K562 (cell line): ENCODE results near the gene NUP35. TPM values are rescaled to one million over a fixed set of nuclear protein-coding genes. Genes with fewer than 3 reads are reported as not detected.

Source experiments
- GTF2A2 ChIP-seq: IDR thresholded peaks from 2 replicates; pipeline ENCODE4 v1.6.1; 2016; ENCODE audit warnings: mild to moderate bottlenecking, missing genetic modification characterization, missing compliant biosample characterization
- IRF1 ChIP-seq: sonication (generic); formaldehyde crosslinking; IDR thresholded peaks from 2 replicates; pipeline ENCODE4 v1.8.0; 2022; ENCODE audit warnings: missing genetic modification reagents, mild to moderate bottlenecking, borderline replicate concordance
- KLF13 ChIP-seq: fragments of 450-650 bp; IDR thresholded peaks from 2 replicates; pipeline ENCODE4 v1.6.1; 2016; ENCODE audit warnings: missing genetic modification characterization, low read depth, mild to moderate bottlenecking, missing compliant biosample characterization, moderate library complexity, borderline replicate concordance
- MCM7 ChIP-seq, 2 experiments: fragments of 450-650 bp; IDR thresholded peaks; 2 replicates each; pipeline ENCODE4 v1.6.1; 2016 to 2018
- MECOM ChIP-seq: fragments of 250-450 bp; sonication (Bioruptor Pico); IDR thresholded peaks from 2 replicates; pipeline ENCODE4 v1.8.0; 2022; ENCODE audit warnings: inconsistent platforms
- RREB1 ChIP-seq: fragments of 250-450 bp; sonication (Bioruptor Pico); IDR thresholded peaks from 2 replicates; pipeline ENCODE4 v1.4.0; 2020
- SP1 ChIP-seq: sonication (generic); formaldehyde crosslinking; IDR thresholded peaks from 2 replicates; pipeline ENCODE4 v1.8.1; 2022; ENCODE audit warnings: mild to moderate bottlenecking, missing genetic modification reagents
- TRIM24 ChIP-seq, 2 experiments: fragments of 450-650 bp; IDR thresholded peaks; 2 replicates each; pipeline ENCODE4 v1.6.1; 2016
- polyA plus RNA-seq, 8 experiments: library from polyadenylated mRNA; depleted of rRNA in 4 of 8; stranded (reverse) in 5 of 8; unstranded in 3 of 8; fragments of >200 nt; fragmentation: Nextera tagmentation in 2 of 8; fragmentation: Illumina TruSeq in 1 of 8; extraction: Ambion mirVana in 2 of 8; extraction: Trizol in 1 of 8; gene quantifications; 2 replicates each; pipeline versions ENCODE4 v1.2.1 to v1.2.3, GENCODE V29; 2011 to 2014; ENCODE audit warnings: inconsistent platforms in 1 of 8, missing spikeins in 1 of 8
- total RNA-seq, 7 experiments: library from RNA; depleted of rRNA in 6 of 7; stranded (reverse); fragments of >200 nt in 6 of 7; fragmentation: Illumina TruSeq in 2 of 7; extraction: Trizol in 2 of 7; gene quantifications; 2 replicates each; pipeline versions ENCODE4 v1.2.1 to v1.2.3, GENCODE V29; 2011 to 2021; ENCODE audit warnings: low replicate concordance in 1 of 7
- TF ChIP-seq, protein P1 (sequence below): fragments of 200-600 bp; sonication (generic); IDR thresholded peaks from one replicate; pipeline ENCODE4 v1.6.1; 2012; ENCODE audit warnings: mild to moderate bottlenecking, low read depth, low read length, inconsistent platforms

Gene NUP35
- total and polyA plus RNA-seq, 9 of the 15 experiments (the other 6 are each of a cell fraction or from before 2014, with no cell fraction given): 24.5 to 78.2 (median 51.1) TPM

- TF ChIP-seq, protein P1, sequence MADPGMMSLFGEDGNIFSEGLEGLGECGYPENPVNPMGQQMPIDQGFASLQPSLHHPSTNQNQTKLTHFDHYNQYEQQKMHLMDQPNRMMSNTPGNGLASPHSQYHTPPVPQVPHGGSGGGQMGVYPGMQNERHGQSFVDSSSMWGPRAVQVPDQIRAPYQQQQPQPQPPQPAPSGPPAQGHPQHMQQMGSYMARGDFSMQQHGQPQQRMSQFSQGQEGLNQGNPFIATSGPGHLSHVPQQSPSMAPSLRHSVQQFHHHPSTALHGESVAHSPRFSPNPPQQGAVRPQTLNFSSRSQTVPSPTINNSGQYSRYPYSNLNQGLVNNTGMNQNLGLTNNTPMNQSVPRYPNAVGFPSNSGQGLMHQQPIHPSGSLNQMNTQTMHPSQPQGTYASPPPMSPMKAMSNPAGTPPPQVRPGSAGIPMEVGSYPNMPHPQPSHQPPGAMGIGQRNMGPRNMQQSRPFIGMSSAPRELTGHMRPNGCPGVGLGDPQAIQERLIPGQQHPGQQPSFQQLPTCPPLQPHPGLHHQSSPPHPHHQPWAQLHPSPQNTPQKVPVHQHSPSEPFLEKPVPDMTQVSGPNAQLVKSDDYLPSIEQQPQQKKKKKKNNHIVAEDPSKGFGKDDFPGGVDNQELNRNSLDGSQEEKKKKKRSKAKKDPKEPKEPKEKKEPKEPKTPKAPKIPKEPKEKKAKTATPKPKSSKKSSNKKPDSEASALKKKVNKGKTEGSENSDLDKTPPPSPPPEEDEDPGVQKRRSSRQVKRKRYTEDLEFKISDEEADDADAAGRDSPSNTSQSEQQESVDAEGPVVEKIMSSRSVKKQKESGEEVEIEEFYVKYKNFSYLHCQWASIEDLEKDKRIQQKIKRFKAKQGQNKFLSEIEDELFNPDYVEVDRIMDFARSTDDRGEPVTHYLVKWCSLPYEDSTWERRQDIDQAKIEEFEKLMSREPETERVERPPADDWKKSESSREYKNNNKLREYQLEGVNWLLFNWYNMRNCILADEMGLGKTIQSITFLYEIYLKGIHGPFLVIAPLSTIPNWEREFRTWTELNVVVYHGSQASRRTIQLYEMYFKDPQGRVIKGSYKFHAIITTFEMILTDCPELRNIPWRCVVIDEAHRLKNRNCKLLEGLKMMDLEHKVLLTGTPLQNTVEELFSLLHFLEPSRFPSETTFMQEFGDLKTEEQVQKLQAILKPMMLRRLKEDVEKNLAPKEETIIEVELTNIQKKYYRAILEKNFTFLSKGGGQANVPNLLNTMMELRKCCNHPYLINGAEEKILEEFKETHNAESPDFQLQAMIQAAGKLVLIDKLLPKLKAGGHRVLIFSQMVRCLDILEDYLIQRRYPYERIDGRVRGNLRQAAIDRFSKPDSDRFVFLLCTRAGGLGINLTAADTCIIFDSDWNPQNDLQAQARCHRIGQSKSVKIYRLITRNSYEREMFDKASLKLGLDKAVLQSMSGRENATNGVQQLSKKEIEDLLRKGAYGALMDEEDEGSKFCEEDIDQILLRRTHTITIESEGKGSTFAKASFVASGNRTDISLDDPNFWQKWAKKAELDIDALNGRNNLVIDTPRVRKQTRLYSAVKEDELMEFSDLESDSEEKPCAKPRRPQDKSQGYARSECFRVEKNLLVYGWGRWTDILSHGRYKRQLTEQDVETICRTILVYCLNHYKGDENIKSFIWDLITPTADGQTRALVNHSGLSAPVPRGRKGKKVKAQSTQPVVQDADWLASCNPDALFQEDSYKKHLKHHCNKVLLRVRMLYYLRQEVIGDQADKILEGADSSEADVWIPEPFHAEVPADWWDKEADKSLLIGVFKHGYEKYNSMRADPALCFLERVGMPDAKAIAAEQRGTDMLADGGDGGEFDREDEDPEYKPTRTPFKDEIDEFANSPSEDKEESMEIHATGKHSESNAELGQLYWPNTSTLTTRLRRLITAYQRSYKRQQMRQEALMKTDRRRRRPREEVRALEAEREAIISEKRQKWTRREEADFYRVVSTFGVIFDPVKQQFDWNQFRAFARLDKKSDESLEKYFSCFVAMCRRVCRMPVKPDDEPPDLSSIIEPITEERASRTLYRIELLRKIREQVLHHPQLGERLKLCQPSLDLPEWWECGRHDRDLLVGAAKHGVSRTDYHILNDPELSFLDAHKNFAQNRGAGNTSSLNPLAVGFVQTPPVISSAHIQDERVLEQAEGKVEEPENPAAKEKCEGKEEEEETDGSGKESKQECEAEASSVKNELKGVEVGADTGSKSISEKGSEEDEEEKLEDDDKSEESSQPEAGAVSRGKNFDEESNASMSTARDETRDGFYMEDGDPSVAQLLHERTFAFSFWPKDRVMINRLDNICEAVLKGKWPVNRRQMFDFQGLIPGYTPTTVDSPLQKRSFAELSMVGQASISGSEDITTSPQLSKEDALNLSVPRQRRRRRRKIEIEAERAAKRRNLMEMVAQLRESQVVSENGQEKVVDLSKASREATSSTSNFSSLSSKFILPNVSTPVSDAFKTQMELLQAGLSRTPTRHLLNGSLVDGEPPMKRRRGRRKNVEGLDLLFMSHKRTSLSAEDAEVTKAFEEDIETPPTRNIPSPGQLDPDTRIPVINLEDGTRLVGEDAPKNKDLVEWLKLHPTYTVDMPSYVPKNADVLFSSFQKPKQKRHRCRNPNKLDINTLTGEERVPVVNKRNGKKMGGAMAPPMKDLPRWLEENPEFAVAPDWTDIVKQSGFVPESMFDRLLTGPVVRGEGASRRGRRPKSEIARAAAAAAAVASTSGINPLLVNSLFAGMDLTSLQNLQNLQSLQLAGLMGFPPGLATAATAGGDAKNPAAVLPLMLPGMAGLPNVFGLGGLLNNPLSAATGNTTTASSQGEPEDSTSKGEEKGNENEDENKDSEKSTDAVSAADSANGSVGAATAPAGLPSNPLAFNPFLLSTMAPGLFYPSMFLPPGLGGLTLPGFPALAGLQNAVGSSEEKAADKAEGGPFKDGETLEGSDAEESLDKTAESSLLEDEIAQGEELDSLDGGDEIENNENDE: no peak
- TF ChIP-seq TRIM24 (IDR thresholded peaks at IDR 0.05): peak in 1 of 2 experiments; percentile 40; a peak in 1 of 4 replicates
- TF ChIP-seq MECOM (CRISPR knock-in tag): no peak
- TF ChIP-seq KLF13 (tag): no peak
- TF ChIP-seq RREB1: no peak
- no peak for TF ChIP-seq IRF1
- peak in 1 of 2 experiments; percentile 46; a peak in 1 of 4 replicates for TF ChIP-seq MCM7 (IDR thresholded peaks at IDR 0.05)
- TF ChIP-seq GTF2A2 (tag): no peak
- TF ChIP-seq SP1: 0 out of 2 replicates have a peak, but pooled peaks have one; percentile 19
Observed at GRCh38 chr2:183125659-183126341, 1.6 kb downstream of the NUP35 start (continued).
